ENCODE measurements around the gene SRSF9. TPM values are rescaled to one million over a fixed set of nuclear protein-coding genes. Genes with fewer than 3 reads are reported as not detected.
A peak's percentile ranks its signal among the peaks of the same experiment; 100 is the strongest.

Gene SRSF9
- total and polyA plus RNA-seq, 2 of the 13 experiments (the other 11 are each of a cell fraction or from before 2014, with no cell fraction given) = 125 to 144 TPM

- TF ChIP-seq DDIT3 (CRISPR knock-in tag; IDR thresholded peaks at IDR 0.05) = no peak
- no peak for TF ChIP-seq ZNF17 (CRISPR knock-in tag; IDR thresholded peaks at IDR 0.05)
- no peak for TF ChIP-seq NCOR1 (IDR thresholded peaks at IDR 0.05; ENCODE audit: borderline replicate concordance, low read length)
- TF ChIP-seq, protein P1, sequence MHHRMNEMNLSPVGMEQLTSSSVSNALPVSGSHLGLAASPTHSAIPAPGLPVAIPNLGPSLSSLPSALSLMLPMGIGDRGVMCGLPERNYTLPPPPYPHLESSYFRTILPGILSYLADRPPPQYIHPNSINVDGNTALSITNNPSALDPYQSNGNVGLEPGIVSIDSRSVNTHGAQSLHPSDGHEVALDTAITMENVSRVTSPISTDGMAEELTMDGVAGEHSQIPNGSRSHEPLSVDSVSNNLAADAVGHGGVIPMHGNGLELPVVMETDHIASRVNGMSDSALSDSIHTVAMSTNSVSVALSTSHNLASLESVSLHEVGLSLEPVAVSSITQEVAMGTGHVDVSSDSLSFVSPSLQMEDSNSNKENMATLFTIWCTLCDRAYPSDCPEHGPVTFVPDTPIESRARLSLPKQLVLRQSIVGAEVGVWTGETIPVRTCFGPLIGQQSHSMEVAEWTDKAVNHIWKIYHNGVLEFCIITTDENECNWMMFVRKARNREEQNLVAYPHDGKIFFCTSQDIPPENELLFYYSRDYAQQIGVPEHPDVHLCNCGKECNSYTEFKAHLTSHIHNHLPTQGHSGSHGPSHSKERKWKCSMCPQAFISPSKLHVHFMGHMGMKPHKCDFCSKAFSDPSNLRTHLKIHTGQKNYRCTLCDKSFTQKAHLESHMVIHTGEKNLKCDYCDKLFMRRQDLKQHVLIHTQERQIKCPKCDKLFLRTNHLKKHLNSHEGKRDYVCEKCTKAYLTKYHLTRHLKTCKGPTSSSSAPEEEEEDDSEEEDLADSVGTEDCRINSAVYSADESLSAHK (CRISPR knock-in tag; IDR thresholded peaks at IDR 0.05; ENCODE audit: borderline replicate concordance) = no peak
- no peak for TF ChIP-seq ZNF207 (IDR thresholded peaks at IDR 0.05; ENCODE audit: borderline replicate concordance)
- 0 out of 2 replicates have a peak, but pooled peaks have one; percentile 36 for TF ChIP-seq ZBTB7A (CRISPR knock-in tag; IDR thresholded peaks at IDR 0.05)
- TF ChIP-seq HOXA3 (CRISPR knock-in tag; IDR thresholded peaks at IDR 0.05) = peak; percentile 95
- no peak for TF ChIP-seq ZNF10 (CRISPR knock-in tag; IDR thresholded peaks at IDR 0.05; ENCODE audit: borderline replicate concordance, low read depth)
- TF ChIP-seq ATM (IDR thresholded peaks at IDR 0.05; ENCODE audit: borderline replicate concordance) = no peak
- peak; percentile 82 for TF ChIP-seq KMT2B (CRISPR knock-in tag; IDR thresholded peaks at IDR 0.05)
- TF ChIP-seq ATF7-NPFF (CRISPR knock-in tag; IDR thresholded peaks at IDR 0.05; ENCODE audit: low read depth) = no peak
- TF ChIP-seq, protein P2, sequence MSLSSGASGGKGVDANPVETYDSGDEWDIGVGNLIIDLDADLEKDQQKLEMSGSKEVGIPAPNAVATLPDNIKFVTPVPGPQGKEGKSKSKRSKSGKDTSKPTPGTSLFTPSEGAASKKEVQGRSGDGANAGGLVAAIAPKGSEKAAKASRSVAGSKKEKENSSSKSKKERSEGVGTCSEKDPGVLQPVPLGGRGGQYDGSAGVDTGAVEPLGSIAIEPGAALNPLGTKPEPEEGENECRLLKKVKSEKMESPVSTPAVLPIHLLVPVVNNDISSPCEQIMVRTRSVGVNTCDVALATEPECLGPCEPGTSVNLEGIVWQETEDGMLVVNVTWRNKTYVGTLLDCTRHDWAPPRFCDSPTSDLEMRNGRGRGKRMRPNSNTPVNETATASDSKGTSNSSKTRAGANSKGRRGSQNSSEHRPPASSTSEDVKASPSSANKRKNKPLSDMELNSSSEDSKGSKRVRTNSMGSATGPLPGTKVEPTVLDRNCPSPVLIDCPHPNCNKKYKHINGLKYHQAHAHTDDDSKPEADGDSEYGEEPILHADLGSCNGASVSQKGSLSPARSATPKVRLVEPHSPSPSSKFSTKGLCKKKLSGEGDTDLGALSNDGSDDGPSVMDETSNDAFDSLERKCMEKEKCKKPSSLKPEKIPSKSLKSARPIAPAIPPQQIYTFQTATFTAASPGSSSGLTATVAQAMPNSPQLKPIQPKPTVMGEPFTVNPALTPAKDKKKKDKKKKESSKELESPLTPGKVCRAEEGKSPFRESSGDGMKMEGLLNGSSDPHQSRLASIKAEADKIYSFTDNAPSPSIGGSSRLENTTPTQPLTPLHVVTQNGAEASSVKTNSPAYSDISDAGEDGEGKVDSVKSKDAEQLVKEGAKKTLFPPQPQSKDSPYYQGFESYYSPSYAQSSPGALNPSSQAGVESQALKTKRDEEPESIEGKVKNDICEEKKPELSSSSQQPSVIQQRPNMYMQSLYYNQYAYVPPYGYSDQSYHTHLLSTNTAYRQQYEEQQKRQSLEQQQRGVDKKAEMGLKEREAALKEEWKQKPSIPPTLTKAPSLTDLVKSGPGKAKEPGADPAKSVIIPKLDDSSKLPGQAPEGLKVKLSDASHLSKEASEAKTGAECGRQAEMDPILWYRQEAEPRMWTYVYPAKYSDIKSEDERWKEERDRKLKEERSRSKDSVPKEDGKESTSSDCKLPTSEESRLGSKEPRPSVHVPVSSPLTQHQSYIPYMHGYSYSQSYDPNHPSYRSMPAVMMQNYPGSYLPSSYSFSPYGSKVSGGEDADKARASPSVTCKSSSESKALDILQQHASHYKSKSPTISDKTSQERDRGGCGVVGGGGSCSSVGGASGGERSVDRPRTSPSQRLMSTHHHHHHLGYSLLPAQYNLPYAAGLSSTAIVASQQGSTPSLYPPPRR (CRISPR knock-in tag; IDR thresholded peaks at IDR 0.05; ENCODE audit: borderline replicate concordance) = no peak; the same call in 1 of the 2 replicates
- TF ChIP-seq ZNF660 (CRISPR knock-in tag; IDR thresholded peaks at IDR 0.05; ENCODE audit: borderline replicate concordance, low read depth) = no peak
- TF ChIP-seq PHF5A (CRISPR knock-in tag; IDR thresholded peaks at IDR 0.05; ENCODE audit: low read depth, unreplicated experiment) = no peak
- TF ChIP-seq, protein P3, sequence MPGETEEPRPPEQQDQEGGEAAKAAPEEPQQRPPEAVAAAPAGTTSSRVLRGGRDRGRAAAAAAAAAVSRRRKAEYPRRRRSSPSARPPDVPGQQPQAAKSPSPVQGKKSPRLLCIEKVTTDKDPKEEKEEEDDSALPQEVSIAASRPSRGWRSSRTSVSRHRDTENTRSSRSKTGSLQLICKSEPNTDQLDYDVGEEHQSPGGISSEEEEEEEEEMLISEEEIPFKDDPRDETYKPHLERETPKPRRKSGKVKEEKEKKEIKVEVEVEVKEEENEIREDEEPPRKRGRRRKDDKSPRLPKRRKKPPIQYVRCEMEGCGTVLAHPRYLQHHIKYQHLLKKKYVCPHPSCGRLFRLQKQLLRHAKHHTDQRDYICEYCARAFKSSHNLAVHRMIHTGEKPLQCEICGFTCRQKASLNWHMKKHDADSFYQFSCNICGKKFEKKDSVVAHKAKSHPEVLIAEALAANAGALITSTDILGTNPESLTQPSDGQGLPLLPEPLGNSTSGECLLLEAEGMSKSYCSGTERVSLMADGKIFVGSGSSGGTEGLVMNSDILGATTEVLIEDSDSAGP (CRISPR knock-in tag; IDR thresholded peaks at IDR 0.05; ENCODE audit: borderline replicate concordance) = peak; percentile 71; the same call in 1 of the 2 replicates
- TF ChIP-seq ELF3 (CRISPR knock-in tag; IDR thresholded peaks at IDR 0.05) = peak; percentile 76
- TF ChIP-seq, protein P4, sequence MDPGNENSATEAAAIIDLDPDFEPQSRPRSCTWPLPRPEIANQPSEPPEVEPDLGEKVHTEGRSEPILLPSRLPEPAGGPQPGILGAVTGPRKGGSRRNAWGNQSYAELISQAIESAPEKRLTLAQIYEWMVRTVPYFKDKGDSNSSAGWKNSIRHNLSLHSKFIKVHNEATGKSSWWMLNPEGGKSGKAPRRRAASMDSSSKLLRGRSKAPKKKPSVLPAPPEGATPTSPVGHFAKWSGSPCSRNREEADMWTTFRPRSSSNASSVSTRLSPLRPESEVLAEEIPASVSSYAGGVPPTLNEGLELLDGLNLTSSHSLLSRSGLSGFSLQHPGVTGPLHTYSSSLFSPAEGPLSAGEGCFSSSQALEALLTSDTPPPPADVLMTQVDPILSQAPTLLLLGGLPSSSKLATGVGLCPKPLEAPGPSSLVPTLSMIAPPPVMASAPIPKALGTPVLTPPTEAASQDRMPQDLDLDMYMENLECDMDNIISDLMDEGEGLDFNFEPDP (CRISPR knock-in tag; conservative IDR thresholded peaks at IDR 0.05) = no peak
- no peak for TF ChIP-seq ZC3H13 (CRISPR knock-in tag; IDR thresholded peaks at IDR 0.05)
Observed at GRCh38 chr12:120437735-120438494, 31.6 kb downstream of the SRSF9 start, which contains the start of gene COX6A1 (continued).

All from HepG2 (cell line).